HS-5 (cell line): ENCODE measurements around the gene CDC42EP1.

Source experiments
- DNase-seq: peaks from one replicate; pipeline ENCODE4 v3.0.0-alpha.2; 2012; ENCODE audit warnings: low read depth

The CDC42EP1 gene

DNA sequence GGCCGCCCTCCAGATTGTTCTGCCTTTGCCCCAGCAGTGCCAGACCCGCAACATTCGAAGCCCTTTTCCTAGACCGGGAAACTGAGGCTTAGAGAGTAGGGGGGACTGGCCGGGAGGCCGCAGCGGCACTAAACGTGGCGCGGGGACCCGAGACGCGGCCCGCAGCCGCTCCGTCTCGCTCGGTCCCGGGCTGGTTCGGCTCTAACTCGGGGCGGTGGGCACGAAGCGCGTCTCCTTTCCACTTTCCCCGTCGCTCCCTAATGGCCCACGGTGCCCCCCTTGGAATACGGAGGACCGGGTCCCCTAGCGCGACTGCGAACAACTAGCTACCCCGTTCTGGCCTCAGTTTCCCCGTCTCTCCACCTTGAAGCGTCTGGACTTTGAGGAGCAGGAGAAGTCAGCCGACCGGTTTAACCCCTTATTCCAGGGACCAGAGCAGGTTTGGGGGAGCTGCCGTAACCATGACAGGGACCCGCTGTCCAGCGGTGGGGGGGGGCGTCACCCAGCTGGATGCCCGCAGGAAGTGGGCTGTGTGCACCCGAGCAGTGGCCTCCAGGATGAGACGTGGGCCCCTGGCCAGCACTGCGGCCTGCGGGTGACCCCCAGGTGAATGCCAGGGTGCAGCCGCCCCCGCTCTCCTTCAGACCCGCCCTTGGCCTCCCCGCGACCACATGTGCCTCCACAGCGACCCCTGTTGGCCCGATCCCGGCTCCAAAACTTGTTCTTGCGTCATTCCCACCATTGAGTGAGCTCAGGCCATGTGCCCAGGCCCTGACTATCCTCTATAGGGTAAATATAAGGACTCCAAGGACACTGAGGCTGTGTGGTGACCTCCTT lies 1.1 kb downstream of the CDC42EP1 start:
- peak; percentile 65 for DNase-seq

DNA sequence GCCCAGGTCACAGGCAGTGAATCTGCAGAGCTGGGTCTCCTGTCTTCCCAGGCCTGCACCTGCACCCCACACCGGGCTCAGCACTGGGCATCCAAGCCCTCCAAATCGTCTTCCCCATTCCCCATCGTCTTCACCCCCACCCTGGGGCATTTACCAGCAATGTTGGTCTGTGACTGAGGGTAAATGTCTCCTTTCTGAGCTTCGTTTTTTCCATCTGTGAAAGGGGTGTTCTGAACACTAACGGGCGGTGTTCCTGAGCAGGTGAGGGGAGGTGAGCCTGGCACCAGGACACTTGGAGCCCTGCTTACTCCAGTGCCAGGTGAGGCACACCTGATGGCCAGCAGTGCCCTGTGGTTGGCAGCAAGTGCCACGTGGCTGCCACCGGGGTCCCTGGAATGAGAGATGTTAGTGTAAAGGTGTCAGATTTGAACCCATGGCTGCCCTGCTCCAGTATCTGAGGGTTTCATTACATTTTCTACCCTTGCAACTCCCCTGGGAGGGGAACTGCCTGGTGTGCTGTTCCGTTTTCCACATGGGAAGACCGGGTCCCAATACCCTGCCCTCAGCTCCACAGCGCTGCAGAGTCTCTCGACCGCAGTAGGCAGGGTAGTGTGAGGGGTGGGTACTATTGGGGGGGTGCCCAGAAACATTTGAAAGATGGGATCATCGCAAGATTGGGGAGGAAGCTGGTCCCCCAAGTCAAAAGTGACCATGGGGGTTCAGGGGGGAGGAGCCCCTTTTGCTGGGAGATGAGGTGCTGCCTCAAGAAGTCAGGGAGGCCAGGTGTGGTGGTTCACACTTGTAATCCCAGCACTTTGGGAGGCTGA lies 2.0 kb downstream of the CDC42EP1 start:
- DNase-seq, result no peak

DNA sequence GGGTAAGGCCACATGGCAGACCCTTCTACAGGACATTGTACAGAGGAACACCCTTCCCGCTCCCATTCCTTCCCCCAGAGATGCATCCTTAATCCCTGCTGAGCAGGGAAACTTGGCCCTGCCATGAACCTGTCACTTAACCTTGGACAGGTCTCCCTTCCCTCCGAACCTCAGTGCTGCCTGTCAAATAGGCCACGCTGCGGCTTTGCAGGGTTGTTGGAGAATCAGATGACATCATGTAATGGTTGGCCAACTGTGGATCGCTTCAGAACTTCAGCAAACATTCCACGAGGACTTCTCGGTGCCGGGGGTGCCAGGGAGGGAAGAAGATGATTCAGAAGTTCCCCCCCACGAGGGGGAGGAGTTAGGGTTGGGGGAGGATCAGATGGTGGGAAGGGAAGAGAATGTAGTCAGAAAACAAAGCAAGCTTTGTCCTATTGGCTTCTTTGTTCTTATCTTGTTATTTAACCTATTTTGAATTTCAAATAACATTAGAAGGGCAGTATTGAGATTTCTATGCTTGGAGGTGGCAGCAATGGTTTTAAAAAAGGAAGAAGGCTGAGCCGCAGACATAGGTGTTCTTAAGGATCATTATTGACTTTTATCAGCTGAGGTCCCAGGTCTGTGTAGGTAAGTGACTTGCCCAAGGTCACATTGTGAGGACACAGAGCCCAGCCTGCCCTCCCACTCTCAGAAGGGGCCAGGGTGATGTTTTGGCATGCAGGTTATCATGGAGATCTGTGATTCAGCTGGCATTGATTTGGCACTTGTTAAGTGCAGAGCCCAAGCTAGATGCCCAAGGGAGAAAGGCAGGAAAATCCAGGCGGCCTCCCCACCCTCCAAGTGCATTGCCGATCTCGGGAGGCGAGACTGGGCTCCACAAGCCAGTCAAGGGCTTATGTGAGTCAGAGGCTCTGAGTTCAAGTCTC lies 3.1 kb downstream of the CDC42EP1 start:
- peak; percentile 77 for DNase-seq

DNA sequence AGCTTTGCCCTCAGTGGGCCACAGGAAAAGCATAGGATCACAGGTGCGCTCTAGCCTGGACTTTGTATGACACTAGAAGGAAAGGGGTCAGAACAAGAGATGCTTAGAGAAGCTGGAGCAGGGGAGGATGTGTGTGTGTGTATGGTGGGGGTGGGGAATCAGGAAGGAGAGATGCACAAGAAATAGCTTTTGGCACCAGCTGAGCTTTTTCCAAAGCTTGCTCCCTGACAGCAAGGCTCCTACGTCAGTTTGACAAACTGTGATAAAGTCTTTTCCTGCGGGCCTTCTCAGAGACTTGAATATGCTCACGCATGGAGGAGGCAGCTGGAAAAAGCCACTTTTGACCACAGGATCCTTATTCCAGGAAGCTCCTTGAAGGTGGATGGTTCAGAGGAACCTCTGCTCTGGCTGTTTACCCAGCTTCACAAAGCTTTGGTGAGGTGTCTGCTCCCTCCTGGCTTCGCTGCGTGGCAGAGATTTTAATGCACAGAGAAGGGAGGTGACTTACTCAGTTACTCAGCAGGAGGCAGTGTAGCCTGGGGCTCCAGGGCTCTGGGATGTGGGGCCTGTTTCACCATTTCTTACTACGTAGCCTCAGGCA lies 3.9 kb downstream of the CDC42EP1 start:
- no peak for DNase-seq

DNA sequence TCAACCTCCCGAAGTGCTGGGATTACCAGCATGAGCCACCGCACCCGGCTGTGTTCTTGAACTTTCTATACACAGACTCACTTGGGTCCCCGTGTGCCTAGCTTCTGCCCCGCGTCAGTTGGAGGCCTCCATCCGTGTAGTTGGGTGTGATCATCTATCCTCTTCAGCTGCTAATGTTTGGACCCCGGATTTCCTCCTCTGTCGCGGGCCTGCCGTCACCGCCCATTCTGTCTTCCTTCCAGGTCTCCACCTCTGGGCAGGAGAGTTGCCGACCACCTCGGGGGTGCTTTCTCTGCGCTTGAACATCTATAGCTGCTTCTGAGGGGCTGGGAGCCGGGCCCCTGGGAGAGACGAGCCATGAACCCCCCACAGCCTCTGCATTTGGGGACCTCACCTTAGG lies 5.5 kb downstream of the CDC42EP1 start:
- DNase-seq, result no peak

DNA sequence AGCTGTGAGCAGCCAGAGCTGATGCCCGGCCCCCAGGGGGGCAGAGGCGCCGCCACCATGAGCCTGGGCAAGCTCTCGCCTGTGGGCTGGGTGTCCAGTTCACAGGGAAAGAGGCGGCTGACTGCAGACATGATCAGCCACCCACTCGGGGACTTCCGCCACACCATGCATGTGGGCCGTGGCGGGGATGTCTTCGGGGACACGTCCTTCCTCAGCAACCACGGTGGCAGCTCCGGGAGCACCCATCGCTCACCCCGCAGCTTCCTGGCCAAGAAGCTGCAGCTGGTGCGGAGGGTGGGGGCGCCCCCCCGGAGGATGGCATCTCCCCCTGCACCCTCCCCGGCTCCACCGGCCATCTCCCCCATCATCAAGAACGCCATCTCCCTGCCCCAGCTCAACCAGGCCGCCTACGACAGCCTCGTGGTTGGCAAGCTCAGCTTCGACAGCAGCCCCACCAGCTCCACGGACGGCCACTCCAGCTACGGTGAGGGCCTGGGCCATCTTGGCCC lies 6.1 kb downstream of the CDC42EP1 start:
- DNase-seq, result no peak

DNA sequence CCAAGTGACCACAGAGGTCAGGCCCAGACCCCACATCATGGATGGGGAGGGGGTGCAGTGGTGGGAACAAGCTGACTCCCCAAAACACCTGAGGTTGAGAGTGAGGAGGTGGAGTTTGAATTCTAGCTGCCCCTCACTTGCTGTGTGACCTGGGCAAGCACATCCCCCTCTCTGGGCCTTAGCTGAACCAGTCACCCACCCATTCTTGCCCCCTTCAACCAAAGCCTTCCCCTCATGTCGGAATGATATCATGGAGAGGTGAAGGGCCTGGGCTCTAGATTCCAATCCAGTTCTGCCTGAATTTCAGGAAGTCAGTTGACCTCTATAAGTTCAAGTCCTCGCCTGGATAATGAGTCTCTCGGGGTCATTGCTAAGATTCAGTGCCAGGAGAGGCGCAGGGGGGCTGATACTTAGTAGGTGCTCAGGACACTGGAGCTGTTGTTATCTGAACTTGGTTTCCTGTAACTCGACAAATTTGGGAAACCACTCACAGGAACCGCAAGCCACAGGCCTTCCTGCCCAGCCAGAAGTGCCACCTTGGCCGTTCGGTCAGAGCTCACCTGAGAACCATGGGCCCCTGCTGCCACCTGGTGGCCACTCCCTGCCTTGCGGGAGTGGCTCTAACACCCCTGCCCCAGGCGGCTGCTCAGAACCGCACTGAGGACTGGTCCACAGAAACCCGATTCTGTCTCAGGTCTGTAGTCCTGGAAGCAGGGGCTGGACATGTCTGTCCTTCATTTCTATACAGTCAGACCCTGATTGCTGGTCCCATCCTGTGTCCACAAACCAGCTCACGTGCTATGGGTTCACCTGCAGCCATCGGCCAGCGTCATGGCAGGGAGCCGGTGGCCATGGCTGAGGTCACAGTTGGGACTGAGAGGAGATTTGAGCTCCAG lies 6.9 kb downstream of the CDC42EP1 start:
- DNase-seq, result no peak

DNA sequence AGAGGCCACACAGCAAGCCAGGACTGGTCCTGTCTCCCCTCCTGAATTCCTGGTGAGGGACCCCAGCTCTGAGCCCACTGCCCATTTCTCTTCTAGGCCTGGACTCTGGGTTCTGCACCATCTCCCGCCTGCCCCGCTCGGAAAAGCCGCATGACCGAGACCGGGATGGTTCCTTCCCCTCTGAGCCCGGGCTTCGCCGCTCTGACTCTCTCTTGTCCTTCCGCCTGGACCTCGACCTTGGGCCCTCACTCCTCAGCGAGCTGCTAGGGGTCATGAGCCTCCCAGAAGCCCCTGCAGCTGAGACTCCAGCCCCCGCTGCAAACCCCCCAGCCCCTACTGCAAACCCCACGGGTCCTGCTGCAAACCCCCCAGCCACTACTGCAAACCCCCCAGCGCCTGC lies 7.7 kb downstream of the CDC42EP1 start:
- no peak for DNase-seq

DNA sequence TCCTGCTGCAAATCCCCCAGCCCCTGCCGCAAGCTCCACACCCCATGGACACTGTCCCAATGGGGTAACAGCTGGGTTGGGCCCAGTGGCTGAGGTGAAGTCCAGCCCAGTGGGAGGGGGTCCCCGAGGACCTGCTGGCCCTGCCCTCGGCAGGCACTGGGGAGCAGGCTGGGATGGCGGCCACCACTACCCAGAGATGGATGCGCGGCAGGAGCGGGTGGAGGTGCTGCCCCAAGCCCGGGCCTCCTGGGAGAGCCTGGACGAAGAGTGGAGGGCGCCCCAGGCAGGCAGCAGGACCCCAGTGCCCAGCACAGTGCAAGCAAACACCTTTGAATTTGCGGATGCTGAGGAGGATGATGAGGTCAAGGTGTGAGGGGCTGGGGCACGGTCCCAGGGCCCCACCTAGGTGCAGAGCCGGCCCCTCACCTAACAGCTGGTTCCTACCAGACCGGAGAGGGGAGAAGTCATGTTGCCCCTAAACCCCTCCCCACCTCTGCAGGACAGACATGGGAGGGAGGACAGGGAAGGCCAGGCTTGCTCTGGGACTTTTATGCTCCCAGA lies 8.2 kb downstream of the CDC42EP1 start:
- DNase-seq, result no peak

DNA sequence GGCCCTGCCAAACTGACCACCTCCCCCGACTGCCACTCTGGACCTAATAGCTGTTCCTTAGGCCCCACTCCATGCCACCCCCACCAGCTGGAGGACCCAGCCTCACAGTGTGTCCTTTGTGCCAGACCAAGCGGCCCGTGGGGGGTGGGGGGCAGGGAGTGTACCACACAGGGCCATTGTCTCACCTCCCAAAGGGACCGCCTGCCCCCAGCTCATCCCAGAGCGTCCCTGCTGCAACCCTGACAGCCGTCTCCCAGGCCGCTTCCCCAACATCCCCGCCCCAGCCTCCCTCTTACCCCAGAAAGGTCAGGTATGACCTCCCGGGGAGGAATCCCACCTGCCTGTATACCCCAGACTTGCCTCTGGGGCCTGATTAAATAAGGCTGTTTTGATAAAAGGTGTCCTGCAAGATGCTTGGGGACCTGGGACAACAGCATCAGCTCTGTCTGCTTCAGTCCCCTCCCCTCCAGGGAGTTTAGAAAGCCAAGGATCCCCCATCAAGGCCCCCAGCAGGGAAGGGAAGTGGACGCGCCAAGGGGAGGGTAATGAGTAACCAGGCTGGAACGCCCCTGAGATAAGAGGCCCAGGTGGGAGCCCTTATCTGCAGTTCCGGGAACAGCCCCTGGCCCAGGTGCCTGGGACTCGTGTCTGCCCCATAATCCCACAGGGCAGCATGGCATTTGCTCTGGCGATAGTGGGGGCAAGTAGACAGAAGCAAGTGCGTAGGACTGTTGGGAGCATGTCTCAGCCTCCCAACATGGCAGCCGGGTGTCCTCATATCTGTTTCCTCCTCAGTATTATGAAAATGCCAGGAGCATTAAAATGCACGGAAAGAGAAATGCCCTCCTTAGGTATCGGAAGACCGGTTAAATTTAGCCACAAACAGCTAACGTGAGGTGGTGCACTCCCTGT lies 9.0 kb downstream of the CDC42EP1 start:
- DNase-seq, result no peak

DNA sequence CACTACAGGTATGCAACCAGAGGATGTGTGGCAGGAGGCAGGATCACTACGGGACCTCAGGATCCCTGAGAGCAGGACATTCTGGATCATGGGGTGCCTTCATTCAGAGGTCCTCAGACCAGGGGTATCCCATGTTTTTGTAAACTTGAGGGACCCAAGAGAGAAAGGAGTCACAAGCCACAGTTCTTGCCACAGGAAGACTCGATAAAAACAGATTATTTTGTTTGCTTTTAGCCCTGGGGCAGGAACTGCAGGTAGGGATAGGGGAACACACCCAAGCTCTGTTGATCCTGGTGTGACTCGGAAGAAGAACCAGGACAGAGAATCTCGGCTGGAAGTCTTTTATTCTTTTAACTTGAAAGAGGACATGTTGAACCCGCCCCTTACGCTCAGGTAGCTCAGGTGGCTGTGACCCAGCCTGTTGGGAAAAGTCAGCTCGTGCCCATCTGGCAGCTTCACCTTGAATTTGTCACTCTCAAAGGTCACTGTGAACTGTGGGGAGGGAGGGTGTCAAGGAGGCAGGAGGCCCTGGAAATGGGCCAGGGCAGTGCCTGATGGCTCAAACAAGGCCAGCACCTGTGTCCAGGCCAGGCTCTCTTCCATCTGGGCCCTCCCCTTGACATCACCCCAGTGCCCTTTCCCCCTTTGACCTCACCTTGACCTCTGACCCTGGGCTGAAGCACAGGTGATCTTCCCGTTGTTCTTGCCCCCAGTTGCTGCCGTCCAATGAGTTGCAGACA lies 9.8 kb downstream of the CDC42EP1 start:
- DNase-seq, result no peak

DNA sequence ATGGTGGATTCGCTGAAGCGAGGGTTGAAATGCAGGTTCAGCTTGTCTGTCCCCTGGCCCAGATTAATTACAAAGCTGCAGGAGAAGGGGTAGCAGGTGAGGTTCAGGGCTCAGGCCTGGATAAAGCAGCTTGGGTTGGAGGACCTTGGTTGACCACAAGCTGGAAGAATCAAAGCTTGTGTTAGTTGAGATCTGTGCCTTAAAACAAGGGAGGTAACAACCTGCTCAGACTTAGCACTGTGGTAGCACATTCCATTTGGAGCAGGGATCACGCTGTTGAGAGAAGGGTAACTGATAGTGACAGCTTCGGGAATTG lies 10.3 kb downstream of the CDC42EP1 start:
- no peak for DNase-seq

DNA sequence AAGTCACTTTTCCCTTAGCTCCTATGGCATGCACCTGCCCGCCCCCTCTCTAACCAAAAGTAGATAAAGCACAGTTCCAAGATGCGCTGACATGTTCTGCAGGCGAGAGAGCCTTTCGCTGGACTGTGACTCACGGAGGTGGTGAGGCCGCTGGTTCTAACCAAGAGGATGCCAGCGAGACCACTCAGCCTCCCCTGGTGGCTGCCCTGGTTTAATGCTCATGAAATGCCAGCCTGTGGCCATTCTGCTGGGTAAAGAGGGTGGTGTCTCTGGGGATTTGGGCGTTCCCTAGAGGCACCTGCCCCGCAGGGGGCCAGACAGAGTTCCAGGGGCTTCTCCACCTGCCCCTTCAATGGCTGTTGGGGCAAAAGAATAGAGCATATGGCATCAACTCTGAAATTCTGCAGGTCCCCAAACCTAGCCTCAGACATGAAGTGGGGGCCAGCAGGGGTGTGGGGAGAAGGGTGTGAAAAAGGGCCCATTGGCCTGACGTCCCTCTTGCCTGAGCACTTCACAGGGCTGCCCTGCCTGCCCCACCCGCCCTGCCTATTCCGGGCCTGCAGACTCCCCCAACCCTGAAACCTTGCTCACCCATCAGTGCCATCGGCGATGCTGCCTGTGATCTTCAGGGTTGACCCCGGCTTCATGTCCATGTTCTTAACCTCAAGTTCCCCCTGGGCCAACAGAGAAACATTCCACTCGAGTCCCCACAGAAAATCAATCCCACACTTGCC lies 11.1 kb downstream of the CDC42EP1 start:
- DNase-seq, result no peak

DNA sequence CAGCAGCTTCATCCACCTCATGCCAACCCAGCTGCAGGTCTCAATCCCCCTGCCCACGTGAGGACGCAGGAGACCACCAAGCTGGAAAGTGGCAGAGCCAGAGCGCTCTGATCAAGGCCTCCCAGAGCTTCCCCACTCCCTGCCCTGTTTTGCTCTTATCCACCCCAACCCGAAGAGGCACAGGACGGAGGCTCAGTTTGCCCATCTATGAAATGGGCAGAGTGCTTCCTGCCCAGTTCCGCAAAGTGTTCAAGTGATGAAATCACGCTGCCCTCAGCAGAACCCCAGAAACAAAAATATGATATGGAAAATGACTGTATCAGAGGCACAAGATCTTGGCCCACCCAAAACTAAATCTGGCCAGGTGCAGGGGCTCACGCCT lies 11.7 kb downstream of the CDC42EP1 start:
- DNase-seq, result no peak

DNA sequence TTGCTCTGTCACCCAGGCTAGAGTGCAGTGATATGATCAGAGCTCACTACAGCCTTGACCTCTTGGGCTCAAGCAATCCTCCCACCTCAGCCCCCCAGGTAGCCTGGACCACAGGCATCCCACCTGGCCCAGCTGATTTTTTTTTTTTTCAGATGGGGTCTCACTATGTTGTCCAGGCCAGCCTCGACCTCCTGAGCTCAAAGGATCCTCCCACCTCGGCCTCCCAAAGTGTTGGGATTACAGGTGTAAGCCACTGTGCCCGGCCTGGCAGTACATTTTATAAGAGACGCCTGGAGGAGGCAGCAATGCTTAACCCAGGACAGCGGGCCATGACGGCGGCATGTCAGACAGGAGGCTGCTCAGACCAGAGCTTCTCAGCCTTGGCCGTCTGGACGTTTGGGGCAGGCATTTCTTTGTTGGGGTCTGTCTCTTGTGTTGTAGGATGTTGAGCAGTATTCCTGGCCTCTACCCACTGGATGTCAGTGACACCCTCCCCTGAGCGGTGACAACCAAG lies 15.3 kb downstream of the CDC42EP1 start:
- DNase-seq, result no peak

DNA sequence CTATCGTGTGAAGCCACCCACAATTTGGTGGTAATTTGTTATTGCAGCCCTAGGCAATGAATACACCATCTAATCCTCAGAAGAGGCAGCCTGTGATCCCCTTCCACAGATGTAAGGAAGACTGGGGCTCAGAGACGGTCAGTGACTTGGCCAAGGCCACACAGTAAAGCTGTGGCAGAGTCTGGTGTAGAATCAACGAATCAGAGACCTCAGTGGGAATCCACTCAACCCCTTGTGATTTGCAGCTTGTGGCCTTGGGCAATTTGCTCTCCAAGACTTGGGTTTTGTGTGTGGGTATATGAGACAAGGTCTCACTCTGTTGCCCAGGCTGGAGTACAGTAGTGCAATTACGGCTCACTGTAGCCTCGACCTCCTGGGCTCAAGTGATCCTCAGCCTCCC lies 17.7 kb downstream of the CDC42EP1 start:
- DNase-seq, result no peak

DNA sequence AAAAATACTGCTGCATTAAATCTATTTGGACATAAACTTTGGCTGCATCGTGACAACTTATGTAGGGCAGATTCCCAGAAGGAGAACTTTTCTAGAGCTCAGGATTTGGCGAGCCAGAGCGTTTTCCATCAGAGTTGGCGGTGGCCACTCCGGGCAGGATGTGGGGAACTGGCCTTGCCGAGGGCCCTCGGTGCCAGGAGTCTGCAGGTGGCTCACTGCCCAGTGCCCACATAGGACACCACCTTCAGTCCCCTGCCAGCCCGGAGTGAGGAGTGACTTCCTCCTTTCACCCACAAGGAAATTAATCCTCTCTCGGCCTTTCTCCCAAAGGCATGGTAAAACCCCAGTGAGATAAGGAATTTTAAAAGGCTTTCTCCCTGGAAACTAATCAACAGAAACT lies 21.2 kb downstream of the CDC42EP1 start:
- no peak for DNase-seq

DNA sequence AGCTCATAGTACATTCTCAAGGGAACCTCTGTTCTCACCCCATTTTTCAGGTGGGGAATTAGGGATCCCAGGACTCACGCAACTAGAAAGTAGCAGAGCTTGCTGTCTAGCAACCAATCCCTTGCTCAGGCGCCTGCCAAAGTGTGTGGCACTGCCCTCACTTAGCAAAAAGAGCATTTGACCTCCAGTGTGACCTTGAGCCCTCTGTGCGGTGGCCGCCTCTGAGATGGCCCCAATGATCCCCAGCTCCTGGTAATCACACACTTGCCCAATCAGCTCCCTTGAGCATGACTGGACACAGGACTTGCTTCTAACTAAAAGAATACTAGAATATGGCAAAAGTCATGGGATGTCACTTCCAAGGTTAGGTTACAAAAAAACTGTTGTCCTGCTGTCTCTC lies 22.2 kb downstream of the CDC42EP1 start:
- no peak for DNase-seq
